ENCODE measurements around the gene DNAH8.

- no peak for TF ChIP-seq CTCF (IDR thresholded peaks at IDR 0.05; ENCODE audit: low read depth, low read length)
- no peak for TF ChIP-seq EZH2phosphoT487 (IDR thresholded peaks at IDR 0.05; ENCODE audit: low read depth)
Observed at GRCh38 chr6:39060467-39061160, 345.5 kb downstream of the DNAH8 start.

All from OCI-LY3 (cell line).